ENCODE results near the gene EPYC.

DNA sequence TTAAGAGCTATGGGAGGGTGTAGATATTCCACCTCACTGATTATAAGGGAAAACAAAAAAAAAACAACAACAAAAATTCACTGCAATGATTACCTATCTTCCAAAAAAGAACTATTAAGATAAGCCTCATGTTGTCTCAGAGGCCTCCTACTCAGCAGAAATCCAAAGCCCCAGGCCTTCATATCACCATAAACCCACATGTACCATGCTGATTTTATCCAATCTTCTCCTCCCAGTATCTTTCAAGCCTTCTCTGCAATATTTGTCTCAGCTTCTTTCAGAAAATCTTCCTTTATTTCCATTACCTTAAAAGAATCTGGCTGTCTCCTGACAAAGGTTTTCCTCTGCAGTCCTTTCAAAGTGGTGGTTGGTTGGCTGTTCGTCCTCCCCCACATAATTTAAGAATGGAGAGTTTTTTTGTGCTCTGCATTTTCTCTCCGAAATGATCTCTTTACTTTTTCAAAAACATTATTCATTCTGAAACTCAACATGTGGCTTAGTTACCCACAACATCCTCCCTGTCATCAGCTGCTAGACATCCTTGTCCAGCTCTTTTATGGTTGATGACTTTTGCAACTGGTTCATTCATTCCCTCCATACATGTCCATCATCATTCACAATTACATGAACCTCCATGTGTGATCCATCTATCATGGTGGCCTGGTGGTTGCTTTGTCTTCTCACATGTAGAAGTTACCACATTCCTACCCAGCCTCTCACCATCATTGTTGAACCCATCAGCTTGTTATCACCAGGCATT, 2.9 kb upstream of the EPYC start:
- TF ChIP-seq, protein P1, sequence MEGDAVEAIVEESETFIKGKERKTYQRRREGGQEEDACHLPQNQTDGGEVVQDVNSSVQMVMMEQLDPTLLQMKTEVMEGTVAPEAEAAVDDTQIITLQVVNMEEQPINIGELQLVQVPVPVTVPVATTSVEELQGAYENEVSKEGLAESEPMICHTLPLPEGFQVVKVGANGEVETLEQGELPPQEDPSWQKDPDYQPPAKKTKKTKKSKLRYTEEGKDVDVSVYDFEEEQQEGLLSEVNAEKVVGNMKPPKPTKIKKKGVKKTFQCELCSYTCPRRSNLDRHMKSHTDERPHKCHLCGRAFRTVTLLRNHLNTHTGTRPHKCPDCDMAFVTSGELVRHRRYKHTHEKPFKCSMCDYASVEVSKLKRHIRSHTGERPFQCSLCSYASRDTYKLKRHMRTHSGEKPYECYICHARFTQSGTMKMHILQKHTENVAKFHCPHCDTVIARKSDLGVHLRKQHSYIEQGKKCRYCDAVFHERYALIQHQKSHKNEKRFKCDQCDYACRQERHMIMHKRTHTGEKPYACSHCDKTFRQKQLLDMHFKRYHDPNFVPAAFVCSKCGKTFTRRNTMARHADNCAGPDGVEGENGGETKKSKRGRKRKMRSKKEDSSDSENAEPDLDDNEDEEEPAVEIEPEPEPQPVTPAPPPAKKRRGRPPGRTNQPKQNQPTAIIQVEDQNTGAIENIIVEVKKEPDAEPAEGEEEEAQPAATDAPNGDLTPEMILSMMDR (IDR thresholded peaks at IDR 0.05; ENCODE audit: insufficient read depth, low read depth, low read length), result no peak
- TF ChIP-seq EZH2 (IDR thresholded peaks at IDR 0.05; ENCODE audit: insufficient read depth, low read length), result no peak
